Astrocyte (in vitro differentiated cells and primary cell): ENCODE results near the gene MADD. TPM values are rescaled to one million over a fixed set of nuclear protein-coding genes. Genes with fewer than 3 reads are reported as not detected.

Experiments used
- DNase-seq: peaks from one replicate; pipeline ENCODE4 v3.0.0-alpha.2; 2010; ENCODE audit warnings: low read depth
- FAIRE-seq: peaks from 2 replicates; lab custom pipeline; 2011; peaks lifted over from hg19 to GRCh38; lab: Jason Lieb, UNC
- H2AFZ ChIP-seq: 2 replicates; pipeline ENCODE4 v1.6.0; 2012; ENCODE audit warnings: low read depth, low read length, inconsistent platforms
- H3K27ac ChIP-seq: 2 replicates; pipeline ENCODE4 v1.5.1; 2011; ENCODE audit warnings: low read depth, low read length, inconsistent platforms
- H3K27me3 ChIP-seq: 2 replicates; pipeline ENCODE4 v1.6.0; 2011; ENCODE audit warnings: low read length, inconsistent platforms; ENCODE audit not compliant: insufficient read depth
- H3K36me3 ChIP-seq: 2 replicates; pipeline ENCODE4 v1.5.1; 2011; ENCODE audit warnings: low read length, inconsistent platforms; ENCODE audit not compliant: insufficient read depth
- H3K4me1 ChIP-seq: 2 replicates; pipeline ENCODE4 v1.5.1; 2011; ENCODE audit warnings: low read length, inconsistent platforms; ENCODE audit not compliant: insufficient read depth
- H3K4me2 ChIP-seq: 2 replicates; pipeline ENCODE4 v1.6.0; 2012; ENCODE audit warnings: low read length, inconsistent platforms
- H3K4me3 ChIP-seq: 2 replicates; pipeline ENCODE4 v1.5.1; 2011; ENCODE audit warnings: low read depth, mild to moderate bottlenecking, low read length, inconsistent platforms; ENCODE audit not compliant: insufficient read depth
- H3K79me2 ChIP-seq: 2 replicates; pipeline ENCODE4 v1.6.0; 2012; ENCODE audit warnings: mild to moderate bottlenecking, low read length, inconsistent platforms; ENCODE audit not compliant: insufficient read depth
- H3K9ac ChIP-seq: 2 replicates; pipeline ENCODE4 v1.6.0; 2012; ENCODE audit warnings: mild to moderate bottlenecking, low read length, inconsistent platforms
- H3K9me3 ChIP-seq: 2 replicates; pipeline ENCODE4 v1.5.1; 2012; ENCODE audit warnings: low read depth, mild to moderate bottlenecking, low read length, inconsistent platforms; ENCODE audit not compliant: insufficient read depth
- H4K20me1 ChIP-seq: 2 replicates; pipeline ENCODE4 v1.6.0; 2012; ENCODE audit warnings: low read length, inconsistent platforms; ENCODE audit not compliant: insufficient read depth
- H3K27ac Mint-ChIP-seq: one replicate; pipeline ENCODE4 v1.8.0; 2021; ENCODE audit warnings: mild to moderate bottlenecking, mixed read lengths; ENCODE audit not compliant: unreplicated experiment
- H3K27me3 Mint-ChIP-seq: one replicate; pipeline ENCODE4 v1.8.0; 2021; ENCODE audit warnings: low read depth, mixed read lengths; ENCODE audit not compliant: unreplicated experiment
- H3K36me3 Mint-ChIP-seq: one replicate; pipeline ENCODE4 v1.8.0; 2021; ENCODE audit warnings: low read depth, mixed read lengths; ENCODE audit not compliant: unreplicated experiment
- H3K4me1 Mint-ChIP-seq: one replicate; pipeline ENCODE4 v1.8.0; 2021; ENCODE audit warnings: low read depth, mixed read lengths; ENCODE audit not compliant: unreplicated experiment
- H3K4me3 Mint-ChIP-seq: one replicate; pipeline ENCODE4 v1.8.0; 2021; ENCODE audit warnings: mild to moderate bottlenecking, moderate library complexity, mixed read lengths; ENCODE audit not compliant: unreplicated experiment
- H3K9me3 Mint-ChIP-seq: one replicate; pipeline ENCODE4 v1.8.0; 2021; ENCODE audit warnings: mild to moderate bottlenecking, mixed read lengths; ENCODE audit not compliant: unreplicated experiment
- CTCF ChIP-seq: IDR thresholded peaks from 2 replicates; pipeline ENCODE4 v1.5.1; 2011; ENCODE audit warnings: low read depth, mild to moderate bottlenecking, inconsistent platforms, low read length, moderate library complexity; ENCODE audit not compliant: insufficient read depth
- EZH2 ChIP-seq: IDR thresholded peaks from 2 replicates; pipeline ENCODE4 v1.6.1; 2012; ENCODE audit warnings: mild to moderate bottlenecking, low read length, inconsistent platforms; ENCODE audit not compliant: insufficient read depth
- total RNA-seq: library from RNA; stranded (reverse); gene quantifications from 2 replicates; pipeline ENCODE4 v1.2.1, GENCODE V29; 2021

MADD gene
- total RNA-seq, 1 donor from 2014 or later: 22.9 TPM

GRCh38 chr11:47245611-47246357 lies 24.1 kb upstream of the MADD start:
- H3K4me3 ChIP-seq: no peak overlapping the region
- FAIRE-seq: no peak
- Mint-ChIP-seq H3K27ac (peak overlapping the region; percentile 62), H3K4me3 (peak overlapping the region; percentile 60), H3K36me3 (peaks cover 24% of the 10 kb centered on the region), H3K4me1 (peaks cover 23% of the 10 kb centered on the region), H3K9me3 (peaks cover 3% of the 10 kb centered on the region), H3K27me3 (no peaks in the 10 kb centered on the region)
- TF ChIP-seq EZH2: no peak
- no peak for TF ChIP-seq CTCF
- peaks cover 12% of the 10 kb centered on the region for H3K4me1 ChIP-seq
- peaks cover 28% of the 10 kb centered on the region for H3K79me2 ChIP-seq
- H4K20me1 ChIP-seq: peaks cover 4% of the 10 kb centered on the region
- DNase-seq: no peak
- no peak overlapping the region for H3K4me2 ChIP-seq
- H3K9ac ChIP-seq: no peak overlapping the region
- no peak overlapping the region for H2AFZ ChIP-seq
- H3K36me3 ChIP-seq: peaks cover 11% of the 10 kb centered on the region
- H3K27ac ChIP-seq: no peak overlapping the region
- H3K27me3 ChIP-seq: no peaks in the 10 kb centered on the region
- H3K9me3 ChIP-seq: no peaks in the 10 kb centered on the region

GRCh38 chr11:47247502-47247901 lies 22.4 kb upstream of the MADD start:
- peaks cover 13% of the 10 kb centered on the region for H3K4me1 Mint-ChIP-seq
- H3K36me3 ChIP-seq: peaks cover 8% of the 10 kb centered on the region
- H2AFZ ChIP-seq: no peak overlapping the region
- H3K27me3 Mint-ChIP-seq: no peaks in the 10 kb centered on the region
- no peak overlapping the region for H3K9ac ChIP-seq
- TF ChIP-seq EZH2: no peak
- TF ChIP-seq CTCF: no peak
- no peak overlapping the region for H3K27ac Mint-ChIP-seq
- peak overlapping the region; percentile 100 for H3K4me3 Mint-ChIP-seq
- H3K36me3 Mint-ChIP-seq: peaks cover 16% of the 10 kb centered on the region
- no peak overlapping the region for H3K27ac ChIP-seq
- DNase-seq: no peak
- FAIRE-seq: no peak
- peak overlapping the region; percentile 92 for H3K4me3 ChIP-seq
- H4K20me1 ChIP-seq: no peaks in the 10 kb centered on the region
- H3K4me1 ChIP-seq: peaks cover 12% of the 10 kb centered on the region
- no peaks in the 10 kb centered on the region for H3K9me3 ChIP-seq
- H3K79me2 ChIP-seq: peaks cover 28% of the 10 kb centered on the region
- H3K9me3 Mint-ChIP-seq: no peaks in the 10 kb centered on the region
- no peaks in the 10 kb centered on the region for H3K27me3 ChIP-seq
- peak overlapping the region; percentile 98 for H3K4me2 ChIP-seq

DNA sequence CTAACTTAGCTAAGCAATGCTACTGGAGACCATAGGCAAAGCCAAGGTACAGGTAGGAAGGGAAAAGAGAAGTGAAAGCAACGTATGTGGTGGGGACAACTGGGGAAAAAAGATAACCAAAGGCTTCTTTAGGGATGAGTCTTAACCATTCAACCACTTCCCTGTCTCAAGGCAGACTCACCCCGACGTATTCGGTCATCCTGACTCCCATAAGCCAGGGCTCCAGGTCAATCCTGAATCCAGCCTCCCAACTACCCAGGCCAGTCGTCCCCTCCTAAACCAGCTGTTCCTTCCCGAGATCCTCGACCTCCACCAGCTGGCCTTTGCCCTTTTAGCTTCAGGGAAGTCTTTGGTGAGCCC lies 21.6 kb upstream of the MADD start:
- H3K27me3 ChIP-seq: no peaks in the 10 kb centered on the region
- H3K27ac ChIP-seq: peak overlapping the region; percentile 83
- Mint-ChIP-seq H3K4me3 (peak overlapping the region; percentile 100), H3K9me3 (no peaks in the 10 kb centered on the region), H3K27me3 (no peaks in the 10 kb centered on the region), H3K36me3 (peaks cover 14% of the 10 kb centered on the region), H3K27ac (peak overlapping the region; percentile 100), H3K4me1 (peaks cover 13% of the 10 kb centered on the region)
- peak overlapping the region; percentile 98 for H3K4me2 ChIP-seq
- H4K20me1 ChIP-seq: no peaks in the 10 kb centered on the region
- H3K4me1 ChIP-seq: peaks cover 12% of the 10 kb centered on the region
- peak; percentile 36 for DNase-seq
- FAIRE-seq: no peak
- peak overlapping the region; percentile 92 for H3K4me3 ChIP-seq
- no peaks in the 10 kb centered on the region for H3K9me3 ChIP-seq
- peaks cover 28% of the 10 kb centered on the region for H3K79me2 ChIP-seq
- TF ChIP-seq CTCF (no peak), EZH2 (no peak)
- peak overlapping the region; percentile 97 for H2AFZ ChIP-seq
- peak overlapping the region; percentile 92 for H3K9ac ChIP-seq
- H3K36me3 ChIP-seq: peaks cover 8% of the 10 kb centered on the region
